Measurements from ENCODE around the gene PTPRN2. TPM values are rescaled to one million over a fixed set of nuclear protein-coding genes. Genes with fewer than 3 reads are reported as not detected.
"Not testable (repeated sequence)": the region's sequence is repeated elsewhere in the genome, so short reads cannot be mapped to it uniquely, and the experiment has no call there.

Gene PTPRN2
- total RNA-seq, 1 donor from 2014 or later = 2.4 TPM

DNA sequence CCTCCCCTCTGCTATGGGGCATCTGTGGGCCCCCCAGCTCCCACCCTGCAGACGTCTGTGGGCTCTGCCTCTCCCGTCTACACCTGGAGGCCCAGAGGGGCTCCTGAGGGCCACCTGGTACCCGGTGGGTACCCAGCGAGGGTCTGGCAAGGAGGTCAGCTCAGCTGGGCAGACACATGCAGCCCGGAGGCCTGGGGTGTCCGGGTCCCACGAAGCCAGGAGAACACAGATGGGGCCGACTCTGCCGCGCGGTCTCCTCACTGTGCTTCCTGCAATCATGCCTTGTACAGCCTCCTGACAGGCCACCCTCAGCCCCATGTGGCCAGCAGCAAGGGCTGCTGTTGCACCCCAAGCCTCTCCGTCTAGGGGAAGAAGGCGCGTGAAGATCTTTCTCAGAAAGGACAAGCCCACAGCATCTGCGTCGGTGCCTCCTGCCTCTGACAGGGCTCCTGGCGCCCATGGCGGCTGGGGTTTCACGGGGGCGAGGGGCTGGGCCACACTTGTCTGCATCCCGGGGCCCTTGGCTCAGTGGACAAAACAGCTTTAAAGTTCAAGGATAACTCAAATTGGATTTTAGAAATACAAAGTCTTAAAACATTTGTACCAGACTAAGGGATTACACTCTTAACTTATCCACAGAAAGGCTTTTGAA lies 859.5 kb downstream of the PTPRN2 start:
- no peak for DNase-seq (ENCODE audit: low read depth in 2 of 2)

DNA sequence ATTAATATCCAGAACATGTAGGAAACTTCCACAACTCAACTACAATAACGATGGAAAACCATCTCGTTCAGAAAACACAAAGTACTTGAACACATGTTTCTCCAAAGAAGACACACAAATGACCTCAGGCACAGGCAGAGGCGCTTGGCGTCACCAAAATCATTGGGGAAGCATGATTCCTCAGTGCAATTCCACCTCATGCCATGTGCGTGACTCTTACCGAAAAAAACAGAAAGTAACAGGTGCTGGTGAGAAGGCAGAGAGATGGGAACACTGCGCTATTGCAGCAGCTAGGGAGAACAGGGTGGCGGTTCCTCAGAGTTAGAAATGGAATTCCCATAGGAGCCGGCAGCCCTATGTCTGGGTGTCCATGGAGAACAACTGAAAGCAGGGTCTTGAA lies 860.9 kb downstream of the PTPRN2 start:
- DNase-seq (ENCODE audit: low read depth in 2 of 2) = no peak

DNA sequence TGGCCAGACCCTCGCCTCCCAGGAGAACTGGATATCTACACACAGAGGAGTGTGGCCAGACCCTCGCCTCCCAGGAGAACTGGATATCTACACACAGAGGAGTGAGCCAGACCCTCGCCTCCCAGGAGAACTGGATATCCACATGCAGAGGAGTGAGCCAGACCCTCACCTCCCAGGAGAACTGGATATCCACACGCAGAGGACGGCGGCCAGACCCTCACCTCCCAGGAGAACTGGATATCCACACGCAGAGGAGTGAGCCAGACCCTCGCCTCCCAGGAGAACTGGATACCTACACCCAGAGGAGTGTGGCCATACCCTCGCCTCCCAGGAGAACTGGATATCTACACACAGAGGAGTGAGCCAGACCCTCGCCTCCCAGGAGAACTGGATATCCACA lies 862.3 kb downstream of the PTPRN2 start:
- not testable (repeated sequence) for DNase-seq (ENCODE audit: low read depth in 2 of 2)

DNA sequence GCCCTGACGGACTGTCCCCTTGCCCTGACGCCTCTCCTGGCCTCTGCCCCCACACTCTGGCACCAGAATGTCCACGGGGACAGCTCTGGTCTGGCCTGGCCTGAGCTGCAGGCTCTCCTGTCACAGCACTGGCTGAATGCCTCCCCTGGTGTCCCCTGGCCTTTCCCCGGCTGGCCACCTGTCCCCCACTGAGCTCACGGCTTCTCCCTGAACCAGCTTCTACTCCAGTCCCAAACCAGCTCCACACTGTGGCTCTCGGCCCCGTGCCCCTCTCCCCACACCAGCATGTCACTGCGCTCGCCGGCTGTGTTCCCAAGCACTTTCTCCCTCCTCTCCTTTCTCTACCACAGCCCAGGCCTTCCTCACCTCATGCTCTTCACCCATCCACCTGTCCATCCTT lies 864.4 kb downstream of the PTPRN2 start:
- no peak for DNase-seq (ENCODE audit: low read depth in 2 of 2)

DNA sequence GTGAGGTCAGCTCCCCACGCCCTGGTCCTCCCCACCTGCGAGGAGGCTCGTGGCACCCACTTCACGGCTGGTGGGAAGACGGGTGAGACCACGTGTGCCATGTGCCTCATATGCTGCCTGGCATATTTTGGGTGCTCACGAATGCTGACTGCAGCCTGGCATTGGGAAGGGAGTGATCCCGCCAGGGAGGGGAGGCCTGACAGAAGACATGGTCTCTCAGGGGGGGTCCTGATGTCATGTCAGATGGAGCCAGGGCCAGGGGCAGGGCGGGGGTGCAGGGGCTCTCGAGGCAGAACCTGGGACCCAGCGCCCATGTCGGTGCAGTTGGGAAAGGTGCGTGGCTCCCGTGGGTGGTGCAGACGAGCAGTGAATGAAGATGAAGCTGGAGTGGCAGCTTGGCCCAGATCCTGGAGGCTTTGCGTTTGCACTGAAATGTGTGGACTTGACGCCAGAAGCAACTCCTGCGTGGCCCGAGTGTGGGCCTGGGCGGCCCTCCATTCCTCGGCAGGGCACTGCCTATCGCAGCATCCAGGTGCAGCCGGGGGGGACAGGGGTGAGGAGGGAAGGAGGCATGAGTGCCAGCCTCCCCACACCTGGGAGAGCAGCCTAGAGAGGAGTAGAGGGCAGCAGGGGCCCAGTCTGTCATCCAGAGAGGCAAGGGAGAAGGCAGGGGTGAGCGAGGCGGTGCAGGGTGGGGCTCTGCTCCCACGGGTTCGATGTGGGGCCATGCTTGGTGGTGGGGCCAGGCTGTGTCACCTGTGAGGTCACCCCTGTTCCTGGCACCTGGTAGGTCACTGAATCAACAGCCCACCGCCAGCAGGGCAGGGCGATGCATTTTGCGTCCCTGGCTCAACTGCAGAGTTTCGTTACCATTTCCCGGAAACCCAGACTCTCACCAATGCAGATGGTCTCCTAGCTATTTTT lies 865.2 kb downstream of the PTPRN2 start:
- DNase-seq (ENCODE audit: low read depth in 2 of 2) = no peak

DNA sequence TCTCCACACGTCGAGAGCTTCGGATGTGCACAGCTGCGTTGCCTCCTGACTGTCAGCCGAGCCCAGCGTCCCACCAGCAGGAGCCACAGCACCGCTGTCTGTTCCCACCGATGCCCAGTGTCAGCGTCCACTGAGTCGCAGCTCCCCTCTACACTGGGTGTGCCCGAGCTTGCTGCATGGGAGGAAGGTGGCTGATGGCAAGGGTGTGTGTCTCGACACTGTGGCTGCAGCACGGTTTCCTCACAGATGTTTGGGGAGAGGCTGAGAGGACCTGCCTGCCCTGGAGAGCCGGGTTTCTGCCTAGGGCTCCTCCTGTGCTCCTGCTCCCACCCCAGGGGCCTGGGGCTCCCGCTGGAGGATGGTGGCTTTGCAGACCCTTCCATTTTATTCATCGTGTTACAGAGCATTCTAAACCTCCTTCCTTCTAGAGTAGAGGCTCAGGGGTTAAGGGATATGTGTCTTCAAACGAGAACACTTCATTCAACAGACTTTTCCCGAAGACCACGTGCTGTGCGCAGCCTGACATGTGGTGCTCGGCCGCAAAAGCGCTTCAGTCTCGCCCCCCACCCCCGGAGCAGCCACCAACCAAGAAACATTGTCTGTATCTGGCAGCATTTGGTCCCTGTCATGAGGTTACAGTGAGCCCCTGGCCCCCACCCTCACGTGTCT lies 866.0 kb downstream of the PTPRN2 start:
- no peak for DNase-seq (ENCODE audit: low read depth in 2 of 2)

DNA sequence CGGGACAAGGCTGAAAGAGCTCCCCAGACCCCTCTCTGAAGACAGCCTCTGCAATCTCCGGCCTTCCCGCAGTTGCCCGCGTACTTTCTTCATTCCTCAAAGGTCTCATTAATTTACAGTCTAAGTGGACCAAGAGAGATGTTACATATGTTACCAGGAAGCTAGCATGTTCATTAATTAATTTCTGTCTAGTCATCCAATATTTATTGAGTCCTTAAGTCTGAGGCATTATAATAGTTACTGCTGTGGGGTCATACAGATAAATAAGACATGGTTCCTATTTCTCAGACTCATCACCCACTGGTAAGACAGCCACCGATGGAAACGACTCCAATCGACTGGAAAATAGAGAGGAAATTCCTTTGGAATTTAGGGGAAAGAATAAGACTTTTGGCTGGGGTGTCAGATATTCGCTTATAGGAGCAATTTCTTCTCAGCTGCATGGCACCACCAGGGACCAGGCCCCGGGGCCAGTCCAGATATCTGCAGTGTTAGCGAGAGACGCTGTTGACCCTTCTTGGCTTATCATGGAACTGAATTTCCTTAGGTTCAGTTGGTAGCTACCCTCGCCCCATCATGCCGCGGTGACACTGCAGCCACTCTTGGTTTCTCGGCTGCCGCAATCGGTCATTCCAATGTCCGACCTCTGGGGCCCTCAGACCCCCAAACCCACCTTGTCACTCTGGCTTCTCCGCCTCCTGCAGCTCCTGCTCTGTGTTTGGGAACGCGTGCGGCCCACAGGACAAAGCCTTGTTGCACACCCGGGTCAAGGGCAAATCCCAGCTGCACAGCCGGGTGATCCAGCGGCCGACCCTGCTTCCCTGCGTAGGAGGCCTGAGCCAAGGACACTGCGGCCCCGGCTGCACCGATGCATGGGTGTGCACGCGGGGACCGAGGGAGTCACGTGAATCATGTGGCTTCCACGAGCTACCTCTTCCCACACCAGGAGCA lies 867.6 kb downstream of the PTPRN2 start:
- no peak for DNase-seq (ENCODE audit: low read depth in 2 of 2)

DNA sequence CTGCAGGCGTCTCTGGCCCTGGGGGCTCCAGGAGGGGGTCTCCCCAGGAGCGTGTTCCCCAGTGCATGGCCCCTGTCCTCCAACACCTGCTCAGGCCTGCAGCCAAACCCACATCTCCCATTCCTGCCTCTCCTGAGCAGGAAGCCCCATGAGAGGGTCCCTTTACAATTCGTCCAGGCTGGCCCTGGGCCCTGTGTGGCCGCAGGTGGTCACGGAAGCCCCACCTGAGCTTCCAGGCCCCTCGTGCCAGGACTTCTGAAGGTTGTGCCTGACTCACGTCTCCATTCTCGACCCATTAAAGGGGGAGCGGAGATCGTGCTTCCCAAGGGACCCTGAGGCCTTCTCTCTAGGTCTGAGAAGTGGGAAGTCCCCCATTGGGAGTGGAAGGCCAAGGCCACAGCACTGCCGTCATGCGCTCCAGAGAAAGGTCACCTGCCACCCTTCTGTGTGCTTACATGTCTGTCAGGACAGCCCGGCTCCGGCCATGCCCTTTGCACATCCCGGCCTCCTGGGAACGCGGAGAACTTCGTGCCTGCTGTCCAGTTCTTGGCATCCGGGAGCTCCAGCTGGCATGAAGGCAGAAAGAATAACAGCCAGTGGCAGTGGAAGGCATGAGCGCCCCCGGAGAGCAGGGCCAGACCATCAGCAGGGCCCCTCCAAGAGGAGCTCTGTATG lies 868.5 kb downstream of the PTPRN2 start:
- DNase-seq (ENCODE audit: low read depth in 2 of 2) = no peak

DNA sequence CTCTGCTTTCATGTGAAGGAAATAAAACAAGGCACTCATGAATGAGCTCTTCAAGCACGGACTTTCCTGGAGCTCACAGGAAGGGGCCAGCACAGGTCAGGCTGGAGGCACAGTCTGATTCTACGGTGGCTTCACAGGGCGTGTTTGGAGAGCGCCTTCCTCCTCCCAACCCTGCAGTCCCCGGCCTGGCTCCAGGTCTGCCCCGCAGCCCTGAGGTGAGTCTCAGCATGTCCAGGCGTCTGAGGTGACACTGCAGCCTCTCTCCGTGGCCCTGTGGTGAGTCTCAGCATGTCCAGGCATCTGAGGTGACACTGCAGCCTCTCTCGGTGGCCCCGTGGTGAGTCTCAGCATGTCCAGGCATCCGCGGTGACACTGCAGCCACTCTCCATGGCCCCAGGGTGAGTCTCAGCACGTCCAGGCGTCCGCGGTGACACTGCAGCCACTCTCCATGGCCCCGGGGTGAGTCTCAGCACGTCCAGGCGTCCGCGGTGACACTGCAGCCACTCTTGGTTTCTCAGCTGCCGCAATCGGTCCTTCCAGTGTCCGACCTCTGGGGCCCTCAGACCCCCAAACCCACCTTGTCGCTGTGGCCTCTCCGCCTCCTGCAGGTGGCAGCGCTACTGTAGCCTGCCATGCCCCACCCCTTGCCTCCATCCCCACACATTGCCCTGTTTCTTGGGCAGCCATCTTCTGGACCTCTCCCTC lies 869.2 kb downstream of the PTPRN2 start:
- no peak for DNase-seq (ENCODE audit: low read depth in 2 of 2)

DNA sequence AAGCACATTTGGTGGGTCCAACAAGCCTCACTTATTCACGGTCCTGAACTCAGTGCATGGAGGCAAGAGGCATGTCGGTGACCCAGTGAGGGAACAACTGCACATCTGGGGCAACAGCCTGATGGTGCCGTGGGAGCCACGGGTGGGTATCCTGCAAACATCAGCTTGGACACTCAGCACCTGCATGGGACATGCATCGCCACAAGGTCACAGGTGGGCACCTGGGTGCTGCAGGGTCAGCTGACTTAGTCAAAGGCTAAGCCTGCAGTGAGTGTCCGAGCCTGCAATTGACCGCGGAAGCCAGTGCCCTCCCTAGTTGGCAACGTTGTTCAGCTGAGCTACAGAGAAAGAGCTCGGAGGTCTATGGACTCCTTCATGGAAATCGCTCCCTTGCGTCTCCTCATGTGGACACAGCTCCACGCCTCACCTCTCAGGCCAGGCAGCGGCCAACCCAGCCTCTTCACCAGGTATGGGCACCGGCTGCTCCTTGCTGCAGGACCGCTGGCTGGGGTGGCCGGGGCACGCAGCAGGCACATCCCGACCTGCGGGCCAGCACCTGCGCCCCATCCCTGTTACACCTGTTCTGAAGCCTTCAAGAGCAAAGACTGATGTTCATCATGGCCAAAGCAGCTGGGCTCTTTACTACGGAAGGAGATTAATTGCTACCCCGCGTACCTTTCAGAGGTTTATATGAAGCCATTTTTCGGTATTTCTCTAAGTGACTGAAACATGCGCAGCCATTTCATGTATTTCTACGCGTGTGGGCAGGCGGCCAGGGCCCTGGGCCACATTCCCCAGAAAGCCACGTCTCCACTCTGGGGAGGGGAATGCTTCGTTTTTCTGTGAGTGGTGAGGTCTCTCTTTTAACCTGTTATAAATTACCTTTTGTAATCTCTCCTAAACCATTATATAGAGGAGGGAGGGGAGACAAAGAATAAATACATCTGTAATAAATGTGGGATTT lies 870.1 kb downstream of the PTPRN2 start:
- DNase-seq (ENCODE audit: low read depth in 2 of 2) = no peak

DNA sequence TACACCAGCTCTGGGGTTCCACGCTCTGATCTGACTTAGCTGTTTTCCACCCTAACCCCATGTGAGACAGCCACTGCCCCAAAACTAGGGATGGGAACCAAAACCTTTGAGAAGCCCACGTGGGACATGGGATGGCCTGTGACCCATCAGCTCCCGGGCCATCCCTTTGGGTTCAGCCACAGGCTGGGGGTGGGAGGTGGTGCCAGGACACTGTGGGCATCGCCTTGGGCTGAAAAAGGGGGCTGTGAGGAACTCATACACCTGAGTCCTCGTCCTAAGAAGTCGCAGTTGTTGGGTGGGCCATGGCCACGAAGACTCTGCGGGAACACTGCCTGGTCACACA lies 871.7 kb downstream of the PTPRN2 start:
- DNase-seq (ENCODE audit: low read depth in 2 of 2) = no peak

DNA sequence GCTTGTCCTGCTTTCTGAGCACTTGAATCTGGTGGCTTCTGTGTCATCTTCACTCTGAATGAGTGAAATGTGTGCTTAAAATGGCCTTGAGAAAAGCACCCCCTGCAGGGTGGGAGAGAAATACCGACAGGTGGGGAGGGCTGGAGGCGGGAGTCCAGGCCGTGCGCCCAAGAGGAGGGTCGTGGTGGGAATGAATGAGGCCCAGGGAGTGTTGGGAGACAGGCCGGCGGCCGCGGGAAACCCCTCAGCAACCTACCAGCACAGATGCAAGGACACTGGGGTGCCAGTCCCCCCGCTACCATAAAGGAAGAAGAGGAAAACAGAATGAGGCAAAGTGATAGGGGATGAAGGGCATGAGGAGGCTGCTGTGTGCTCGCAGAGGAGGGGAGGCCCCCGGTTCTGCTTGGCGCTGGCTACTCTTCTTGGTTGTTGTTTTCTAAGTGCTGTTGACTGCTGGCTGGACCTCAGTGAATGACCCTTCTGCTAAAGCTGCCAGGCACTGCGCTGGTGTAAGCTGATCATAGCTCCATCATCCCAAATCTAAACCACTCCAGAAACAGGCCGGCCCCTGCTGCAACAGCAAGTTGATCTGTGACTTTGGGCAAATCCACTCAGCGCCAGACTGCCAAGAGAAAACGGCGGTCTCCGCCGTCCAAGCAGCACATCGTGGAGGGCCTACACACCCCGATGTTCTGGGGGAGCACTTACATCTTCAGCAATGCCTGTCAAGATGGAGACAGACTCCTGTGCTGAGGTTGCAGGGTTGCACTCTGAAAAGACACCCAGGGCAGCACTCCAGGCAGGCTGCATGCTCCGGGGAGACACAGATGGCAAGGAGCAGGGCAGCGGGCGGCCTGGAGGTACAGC lies 872.3 kb downstream of the PTPRN2 start:
- no peak for DNase-seq (ENCODE audit: low read depth in 2 of 2)

DNA sequence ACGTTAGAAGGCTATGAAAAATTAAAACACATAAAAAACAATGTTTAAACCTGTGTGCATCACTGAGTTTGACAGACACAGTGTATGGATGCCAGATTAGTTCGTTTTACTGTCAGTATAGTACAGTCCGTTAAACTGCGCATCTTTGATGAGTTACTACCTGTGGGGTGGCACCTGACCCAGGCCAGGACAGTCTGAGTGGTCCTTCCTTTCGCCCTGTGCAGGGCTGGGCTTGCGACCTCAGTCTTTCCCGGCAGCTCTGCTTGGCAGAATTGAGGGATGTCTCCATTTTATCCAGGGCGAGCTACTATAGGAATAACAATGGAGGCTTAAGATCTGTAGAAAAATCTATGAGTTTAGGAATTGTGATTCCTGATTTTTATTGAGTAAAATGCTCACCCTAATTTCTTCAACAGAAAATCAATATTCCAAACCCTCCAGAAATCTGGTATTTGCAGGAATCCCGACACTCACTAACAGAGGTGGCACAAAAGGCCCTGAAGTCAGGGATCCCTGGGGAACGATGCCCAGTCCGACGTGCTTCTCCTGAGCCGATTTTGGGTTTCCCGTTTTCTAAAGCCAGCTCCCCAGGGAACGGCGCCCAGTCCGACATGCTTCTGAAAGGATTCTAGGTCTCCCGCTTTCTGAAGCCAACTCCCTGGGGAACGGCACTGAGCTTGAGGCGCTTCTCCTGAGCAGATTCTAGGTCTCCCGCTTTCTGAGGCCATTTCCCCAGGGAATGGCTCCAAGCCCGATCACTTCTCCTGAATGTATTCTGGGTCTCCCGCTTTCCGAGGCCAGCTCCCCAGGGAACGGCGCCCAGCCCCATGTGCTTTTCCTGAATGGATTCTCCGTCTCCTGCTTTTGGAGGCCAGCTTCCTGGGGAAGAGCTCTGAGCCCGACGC lies 873.2 kb downstream of the PTPRN2 start:
- no peak for DNase-seq (ENCODE audit: low read depth in 2 of 2)

DNA sequence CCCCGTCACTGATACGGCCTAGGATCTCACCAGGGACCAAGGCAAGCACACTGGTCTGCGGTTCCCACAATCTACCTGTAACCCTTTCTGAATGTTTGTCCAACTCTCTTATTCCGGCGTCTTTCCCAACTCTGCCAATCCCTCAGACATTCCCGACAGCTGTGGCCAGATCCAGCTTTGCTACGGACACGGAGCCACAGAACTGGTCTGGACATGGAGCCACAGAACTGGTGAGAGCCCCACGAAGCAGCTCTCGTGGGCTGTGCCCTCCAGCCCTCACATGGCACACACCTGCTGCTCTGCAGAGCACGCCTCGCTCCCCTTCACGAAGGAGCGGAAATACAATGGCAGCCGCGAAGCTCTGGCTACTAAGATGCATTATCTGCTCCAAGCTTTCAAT lies 874.0 kb downstream of the PTPRN2 start:
- no peak for DNase-seq (ENCODE audit: low read depth in 2 of 2)

DNA sequence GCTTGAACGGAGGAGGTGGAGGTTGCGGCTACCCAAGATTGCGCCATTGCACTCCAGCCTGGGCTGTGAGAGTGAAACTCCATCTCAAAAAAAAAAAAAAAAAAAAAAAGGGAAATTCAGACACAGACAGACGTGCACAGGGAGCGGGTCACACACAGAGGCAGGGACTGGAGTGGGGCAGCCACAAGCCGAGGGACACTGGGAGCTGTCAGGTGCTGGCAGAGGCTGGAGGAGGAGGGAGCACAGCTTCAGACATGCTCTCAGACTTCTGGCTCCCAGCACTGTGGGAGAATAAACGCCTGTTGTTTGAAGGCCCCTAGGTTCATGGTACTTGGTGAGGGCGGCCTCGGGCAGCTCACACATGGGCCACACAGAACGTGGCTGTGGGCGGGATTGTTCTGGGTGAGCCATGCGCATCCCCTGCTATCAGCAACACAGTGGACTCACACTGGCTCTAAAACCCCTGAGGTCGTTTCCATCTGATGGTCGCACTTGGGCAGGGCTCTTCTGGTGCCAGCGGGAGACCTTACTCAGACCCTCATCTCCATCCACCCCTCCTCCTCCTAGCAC lies 874.9 kb downstream of the PTPRN2 start:
- DNase-seq (ENCODE audit: low read depth in 2 of 2) = no peak

DNA sequence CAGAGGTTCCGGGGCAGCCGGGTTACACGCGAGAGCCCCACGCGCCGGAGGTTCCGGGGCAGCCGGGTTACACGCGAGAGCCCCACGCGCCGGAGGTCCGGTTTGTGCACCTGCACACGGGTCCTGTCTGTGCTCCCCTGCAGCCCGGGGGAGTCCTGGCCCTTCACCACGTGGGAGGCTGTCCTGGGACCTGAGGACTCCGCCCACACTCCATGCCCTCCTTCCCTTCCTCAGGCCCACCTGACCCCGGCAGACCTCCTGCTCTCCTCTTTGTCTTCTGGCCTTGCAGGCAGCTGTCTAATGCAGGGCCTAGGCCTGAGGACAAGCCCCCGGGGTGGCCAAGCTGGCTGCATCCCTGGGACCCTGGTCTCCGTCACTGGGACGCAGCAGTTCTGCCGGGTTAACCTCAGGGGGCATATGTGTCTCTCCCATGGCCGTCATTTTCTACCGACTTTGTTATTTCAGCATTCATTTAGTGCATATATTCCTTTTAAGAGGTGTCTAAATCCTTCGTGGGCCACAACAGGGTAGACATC lies 876.2 kb downstream of the PTPRN2 start:
- no peak for DNase-seq (ENCODE audit: low read depth in 2 of 2)
